IPS-18a (cell line): Measurements from ENCODE around the gene ATP13A2.

Experiments used
- H3K27ac ChIP-seq: one replicate; pipeline ENCODE4 v1.5.1; 2013; ENCODE audit warnings: low read length
- H3K27me3 ChIP-seq: one replicate; pipeline ENCODE4 v1.6.1; 2013; ENCODE audit warnings: mild to moderate bottlenecking, low read length; ENCODE audit not compliant: control insufficient read depth, insufficient read depth
- H3K36me3 ChIP-seq: one replicate; pipeline ENCODE4 v1.6.1; 2013; ENCODE audit warnings: low read depth, low read length; ENCODE audit not compliant: control insufficient read depth
- H3K4me1 ChIP-seq: one replicate; pipeline ENCODE4 v1.6.1; 2013; ENCODE audit warnings: low read depth, low read length; ENCODE audit not compliant: control insufficient read depth
- H3K4me3 ChIP-seq: one replicate; pipeline ENCODE4 v1.5.1; 2013; ENCODE audit warnings: low read length
- H3K9ac ChIP-seq: one replicate; pipeline ENCODE4 v1.6.1; 2013; ENCODE audit warnings: mild to moderate bottlenecking, low read length, moderate library complexity
- H3K9me3 ChIP-seq: one replicate; pipeline ENCODE4 v1.6.1; 2013; ENCODE audit warnings: low read depth, low read length; ENCODE audit not compliant: control insufficient read depth

ATP13A2 gene

GRCh38 chr1:17011439-17012307 lies at the start of gene ATP13A2:
TSS of gene ATP13A2 (minus strand) at chr1:17011928. CDS start at chr1:17011738, 190 bp downstream.
- no peaks in the 10 kb centered on the region for H3K36me3 ChIP-seq
- H3K27ac ChIP-seq = no peak within 1 kb of the TSS
- peak within 1 kb of the TSS; percentile 34 for H3K9ac ChIP-seq
- H3K4me3 ChIP-seq = peak within 1 kb of the TSS; percentile 77
- H3K27me3 ChIP-seq = peaks cover 4% of the 10 kb centered on the region
- peaks cover 40% of the 10 kb centered on the region for H3K4me1 ChIP-seq
- H3K9me3 ChIP-seq = no peaks in the 10 kb centered on the region

- no peak overlapping the region for H3K9ac ChIP-seq
Measured at GRCh38 chr1:17061486-17061885, 49.8 kb upstream of the ATP13A2 start.

GRCh38 chr1:17060306-17060749 lies 48.6 kb upstream of the ATP13A2 start:
- H3K9me3 ChIP-seq = no peaks in the 10 kb centered on the region
- peaks cover 8% of the 10 kb centered on the region for H3K4me1 ChIP-seq
- H3K9ac ChIP-seq = no peak overlapping the region
- no peak overlapping the region for H3K4me3 ChIP-seq
- H3K27ac ChIP-seq = no peak overlapping the region
- no peaks in the 10 kb centered on the region for H3K36me3 ChIP-seq
- no peaks in the 10 kb centered on the region for H3K27me3 ChIP-seq

More at GRCh38 chr1:17061486-17061885, 49.8 kb upstream of the ATP13A2 start:
- no peak overlapping the region for H3K4me3 ChIP-seq
- no peak overlapping the region for H3K27ac ChIP-seq
- peaks cover 8% of the 10 kb centered on the region for H3K4me1 ChIP-seq
- H3K36me3 ChIP-seq = no peaks in the 10 kb centered on the region
- H3K9me3 ChIP-seq = no peaks in the 10 kb centered on the region
- H3K27me3 ChIP-seq = no peaks in the 10 kb centered on the region

GRCh38 chr1:17059391-17060305 lies 47.9 kb upstream of the ATP13A2 start:
- Histone ChIP-seq H3K36me3 (no peaks in the 10 kb centered on the region), H3K4me1 (peaks cover 8% of the 10 kb centered on the region), H3K9ac (no peak overlapping the region), H3K4me3 (no peak overlapping the region), H3K9me3 (no peaks in the 10 kb centered on the region), H3K27ac (no peak overlapping the region), H3K27me3 (no peaks in the 10 kb centered on the region)

GRCh38 chr1:17056551-17056950 lies 44.8 kb upstream of the ATP13A2 start:
- Histone ChIP-seq H3K27me3 (no peaks in the 10 kb centered on the region), H3K4me1 (peaks cover 15% of the 10 kb centered on the region), H3K9me3 (no peaks in the 10 kb centered on the region), H3K4me3 (no peak overlapping the region), H3K36me3 (peaks cover 1% of the 10 kb centered on the region), H3K9ac (no peak overlapping the region), H3K27ac (no peak overlapping the region)

GRCh38 chr1:17055801-17056200 lies 44.1 kb upstream of the ATP13A2 start:
- Histone ChIP-seq H3K27ac (no peak overlapping the region), H3K36me3 (peaks cover 7% of the 10 kb centered on the region), H3K9ac (no peak overlapping the region), H3K4me3 (no peak overlapping the region), H3K9me3 (no peaks in the 10 kb centered on the region), H3K27me3 (no peaks in the 10 kb centered on the region), H3K4me1 (peaks cover 15% of the 10 kb centered on the region)

GRCh38 chr1:17053685-17054410 lies 42.1 kb upstream of the ATP13A2 start, which contains the start of gene SDHB:
TSS of gene SDHB (minus strand) at chr1:17054032. CDS start at chr1:17054019, 13 bp downstream.
- Histone ChIP-seq H3K4me3 (peak within 1 kb of the TSS; percentile 90), H3K36me3 (peaks cover 16% of the 10 kb centered on the region), H3K4me1 (peaks cover 6% of the 10 kb centered on the region), H3K27ac (peak within 1 kb of the TSS; percentile 14), H3K9me3 (no peaks in the 10 kb centered on the region), H3K27me3 (no peaks in the 10 kb centered on the region), H3K9ac (peak within 1 kb of the TSS; percentile 66)

- H3K9ac ChIP-seq = peak overlapping the region; percentile 66
- no peaks in the 10 kb centered on the region for H3K9me3 ChIP-seq
- peak overlapping the region; percentile 90 for H3K4me3 ChIP-seq
- H3K36me3 ChIP-seq = peaks cover 16% of the 10 kb centered on the region
- H3K27ac ChIP-seq = no peak overlapping the region
- H3K4me1 ChIP-seq = peaks cover 6% of the 10 kb centered on the region
- no peaks in the 10 kb centered on the region for H3K27me3 ChIP-seq
Measured at GRCh38 chr1:17053086-17053684, 41.5 kb upstream of the ATP13A2 start.

- no peak overlapping the region for H3K9ac ChIP-seq
- no peaks in the 10 kb centered on the region for H3K9me3 ChIP-seq
- H3K4me1 ChIP-seq = peaks cover 6% of the 10 kb centered on the region
- peak overlapping the region; percentile 90 for H3K4me3 ChIP-seq
- H3K36me3 ChIP-seq = peaks cover 16% of the 10 kb centered on the region
- H3K27ac ChIP-seq = no peak overlapping the region
- no peaks in the 10 kb centered on the region for H3K27me3 ChIP-seq
Measured at GRCh38 chr1:17052641-17053040, 40.9 kb upstream of the ATP13A2 start.

GRCh38 chr1:17052038-17052437 lies 40.3 kb upstream of the ATP13A2 start:
- Histone ChIP-seq H3K9ac (no peak overlapping the region), H3K4me3 (no peak overlapping the region)

More at GRCh38 chr1:17052038-17052437, 40.3 kb upstream of the ATP13A2 start:
- no peaks in the 10 kb centered on the region for H3K27me3 ChIP-seq
- H3K36me3 ChIP-seq = peaks cover 16% of the 10 kb centered on the region
- H3K27ac ChIP-seq = no peak overlapping the region
- H3K9me3 ChIP-seq = no peaks in the 10 kb centered on the region
- H3K4me1 ChIP-seq = peaks cover 6% of the 10 kb centered on the region
